Omental fat pad (tissue), 4 donors: ENCODE data around the gene IL1RAPL1. TPM values are rescaled to one million over a fixed set of nuclear protein-coding genes. Genes with fewer than 3 reads are reported as not detected.

Experiments
- ATAC-seq: fragments of 150-250 bp; one replicate; pipeline ENCODE4 v1.9.1; 2016; ENCODE audit warnings: mild to moderate bottlenecking, moderate library complexity; ENCODE audit not compliant: low FRiP score
- DNase-seq: peaks from one replicate; pipeline ENCODE4 v3.0.0-alpha.2; 2019; ENCODE audit warnings: low spot score
- total RNA-seq, 4 donors: library from RNA; depleted of rRNA; stranded (reverse); fragments of >200 nt; gene quantifications; one replicate each; pipeline ENCODE4 v1.1.0, GENCODE V29; 2016
- TF ChIP-seq, protein P1 (sequence below), 3 donors: fragments of 450-650 bp; IDR thresholded peaks; one replicate each; pipeline ENCODE4 v1.5.1; 2016 to 2017; ENCODE audit warnings: antibody characterized with exemption in 3 of 3, mild to moderate bottlenecking in 3 of 3, moderate library complexity in 2 of 3

The IL1RAPL1 gene
- total RNA-seq, 4 donors from 2014 or later, result 0.13 to 0.93 (median 0.42) TPM

DNA sequence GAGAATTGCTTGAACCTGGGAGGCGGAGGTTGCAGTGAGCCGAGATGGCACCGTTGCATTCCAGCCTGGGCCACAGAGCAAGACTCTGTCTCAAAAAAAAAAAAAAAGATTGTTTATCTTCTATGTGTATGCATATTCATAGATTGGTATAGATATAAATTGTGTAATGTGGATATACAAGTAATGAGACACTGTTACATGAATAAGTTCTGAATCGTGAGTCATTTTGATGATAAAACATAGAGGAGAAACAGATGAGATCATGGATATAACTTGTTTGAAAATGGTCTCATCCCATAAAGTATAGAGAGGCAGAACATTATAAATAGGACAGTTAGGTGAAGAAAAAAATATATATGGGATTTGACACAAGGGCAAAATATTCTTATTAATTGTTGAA lies 628.0 kb downstream of the IL1RAPL1 start:
- no peak for ATAC-seq
- TF ChIP-seq, protein P1, sequence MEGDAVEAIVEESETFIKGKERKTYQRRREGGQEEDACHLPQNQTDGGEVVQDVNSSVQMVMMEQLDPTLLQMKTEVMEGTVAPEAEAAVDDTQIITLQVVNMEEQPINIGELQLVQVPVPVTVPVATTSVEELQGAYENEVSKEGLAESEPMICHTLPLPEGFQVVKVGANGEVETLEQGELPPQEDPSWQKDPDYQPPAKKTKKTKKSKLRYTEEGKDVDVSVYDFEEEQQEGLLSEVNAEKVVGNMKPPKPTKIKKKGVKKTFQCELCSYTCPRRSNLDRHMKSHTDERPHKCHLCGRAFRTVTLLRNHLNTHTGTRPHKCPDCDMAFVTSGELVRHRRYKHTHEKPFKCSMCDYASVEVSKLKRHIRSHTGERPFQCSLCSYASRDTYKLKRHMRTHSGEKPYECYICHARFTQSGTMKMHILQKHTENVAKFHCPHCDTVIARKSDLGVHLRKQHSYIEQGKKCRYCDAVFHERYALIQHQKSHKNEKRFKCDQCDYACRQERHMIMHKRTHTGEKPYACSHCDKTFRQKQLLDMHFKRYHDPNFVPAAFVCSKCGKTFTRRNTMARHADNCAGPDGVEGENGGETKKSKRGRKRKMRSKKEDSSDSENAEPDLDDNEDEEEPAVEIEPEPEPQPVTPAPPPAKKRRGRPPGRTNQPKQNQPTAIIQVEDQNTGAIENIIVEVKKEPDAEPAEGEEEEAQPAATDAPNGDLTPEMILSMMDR (IDR thresholded peaks at IDR 0.05), result no peak
- no peak for DNase-seq

- TF ChIP-seq, protein P1 (IDR thresholded peaks at IDR 0.05), result no peak
- no peak for ATAC-seq
- DNase-seq, result no peak
These were observed 638.4 kb downstream of the IL1RAPL1 start for GRCh38 chrX:29225670-29226069.

GRCh38 chrX:29229802-29230201 lies 642.6 kb downstream of the IL1RAPL1 start:
- no peak for ATAC-seq

DNA sequence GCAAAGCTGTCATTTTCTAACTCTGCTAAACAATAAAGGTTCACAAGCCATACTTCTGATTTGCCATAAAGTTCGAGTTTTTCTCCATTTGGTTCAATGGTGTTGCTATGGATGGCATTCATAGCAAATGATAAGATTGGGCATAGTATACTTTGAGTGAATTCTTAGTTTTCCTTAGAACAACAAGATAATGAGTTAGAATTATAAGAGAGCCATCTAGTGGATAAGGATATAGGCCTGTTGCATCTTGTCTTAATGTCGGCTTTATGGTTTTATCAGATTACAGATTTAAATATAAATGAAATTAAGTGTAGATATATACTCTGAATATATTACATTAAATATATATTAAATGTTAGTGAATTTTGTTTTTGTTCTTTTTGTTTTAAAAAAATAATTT lies 644.6 kb downstream of the IL1RAPL1 start:
- ATAC-seq, result no peak
- TF ChIP-seq, protein P1 (IDR thresholded peaks at IDR 0.05), result no peak
- no peak for DNase-seq

More at GRCh38 chrX:29229802-29230201, 642.6 kb downstream of the IL1RAPL1 start:
- TF ChIP-seq, protein P1 (IDR thresholded peaks at IDR 0.05), result no peak
- no peak for DNase-seq

- TF ChIP-seq, protein P1 (IDR thresholded peaks at IDR 0.05), result no peak
- ATAC-seq (no peak), DNase-seq (no peak)
These were observed 646.4 kb downstream of the IL1RAPL1 start for GRCh38 chrX:29233592-29234183.

GRCh38 chrX:29237972-29238371 lies 650.7 kb downstream of the IL1RAPL1 start:
- DNase-seq (no peak), ATAC-seq (no peak)
- TF ChIP-seq, protein P1 (IDR thresholded peaks at IDR 0.05), result no peak

GRCh38 chrX:29241809-29242208 lies 654.6 kb downstream of the IL1RAPL1 start:
- ATAC-seq (no peak), DNase-seq (no peak)
- TF ChIP-seq, protein P1 (IDR thresholded peaks at IDR 0.05), result no peak
